Ascending aorta (tissue), 2 donors: Measurements from ENCODE around the gene MAPK8IP3. TPM values are rescaled to one million over a fixed set of nuclear protein-coding genes. Genes with fewer than 3 reads are reported as not detected.
A peak's percentile ranks its signal among the peaks of the same experiment; 100 is the strongest.

ENCODE experiments used
- DNase-seq, 2 donors: peaks; one replicate each; pipeline ENCODE4 v3.0.0-alpha.2; 2019; ENCODE audit warnings: low spot score in 2 of 2
- H3K27ac ChIP-seq, 2 donors: fragments of 200-600 bp; sonication (generic); one replicate each; pipeline ENCODE4 v1.5.1; 2016 to 2017; ENCODE audit warnings: mild to moderate bottlenecking in 1 of 2
- H3K27me3 ChIP-seq: fragments of 200-600 bp; sonication (generic); one replicate; pipeline ENCODE4 v1.5.1; 2017
- H3K36me3 ChIP-seq, 2 donors: fragments of 200-600 bp; sonication (generic); one replicate each; pipeline ENCODE4 v1.5.1; 2016
- H3K4me1 ChIP-seq, 2 donors: fragments of 200-600 bp; sonication (generic); one replicate each; pipeline ENCODE4 v1.5.1; 2016 to 2017; ENCODE audit warnings: mild to moderate bottlenecking in 1 of 2
- H3K4me3 ChIP-seq, 2 donors: fragments of 200-600 bp; sonication (generic); one replicate each; pipeline ENCODE4 v1.5.1; 2016 to 2017; ENCODE audit warnings: mild to moderate bottlenecking in 1 of 2
- H3K9me3 ChIP-seq, 2 donors: fragments of 200-600 bp; sonication (generic); one replicate each; pipeline ENCODE4 v1.5.1; 2016
- CTCF ChIP-seq, 3 experiments: fragments of 200-600 bp in 2 of 3; fragments of 450-650 bp in 1 of 3; sonication (generic) in 2 of 3; IDR thresholded peaks; one replicate each; pipeline ENCODE4 v1.5.1; 2016 to 2019; ENCODE audit warnings: antibody characterized with exemption in 3 of 3, mild to moderate bottlenecking in 1 of 3, moderate library complexity in 1 of 3
- intact Hi-C: fragments of 100-400 bp; cut with DNase I; formaldehyde crosslinking; loops from one replicate; pipeline ENCODE4 v1.15.1; 2023
- total RNA-seq: library from RNA; depleted of rRNA; stranded (reverse); fragments of >200 nt; gene quantifications from one replicate; pipeline ENCODE4 v1.1.0, GENCODE V29; 2016

Gene MAPK8IP3
- total RNA-seq, 1 donor from 2014 or later = 57.4 TPM

- peak in 1 of 2 donors; percentile 59 for DNase-seq
- Histone ChIP-seq H3K36me3 (peaks cover 37 to 48% of the 10 kb centered on the region in 2 donors), H3K27ac (no peak overlapping the region), H3K4me3 (no peak overlapping the region), H3K27me3 (no peaks in the 10 kb centered on the region), H3K4me1 (no peaks in the 10 kb centered on the region), H3K9me3 (no peaks in the 10 kb centered on the region)
- intact Hi-C loops = no loop called here
- no peak for TF ChIP-seq CTCF (IDR thresholded peaks at IDR 0.05)
Observed at GRCh38 chr16:1790611-1791255, 84.7 kb downstream of the MAPK8IP3 start.

- H3K27ac ChIP-seq = no peak overlapping the region
- no peak for DNase-seq
- intact Hi-C loops = no loop called here
- no peak for TF ChIP-seq CTCF (IDR thresholded peaks at IDR 0.05)
- no peaks in the 10 kb centered on the region for H3K4me1 ChIP-seq
- no peaks in the 10 kb centered on the region for H3K27me3 ChIP-seq
- peaks cover 37 to 41% of the 10 kb centered on the region in 2 donors for H3K36me3 ChIP-seq
- H3K9me3 ChIP-seq = no peaks in the 10 kb centered on the region
- H3K4me3 ChIP-seq = no peak overlapping the region
Observed at GRCh38 chr16:1791256-1791942, 85.4 kb downstream of the MAPK8IP3 start.

- H3K27me3 ChIP-seq = no peaks in the 10 kb centered on the region
- DNase-seq = no peak
- H3K4me3 ChIP-seq = no peak overlapping the region
- H3K4me1 ChIP-seq = no peaks in the 10 kb centered on the region
- no peak for TF ChIP-seq CTCF (IDR thresholded peaks at IDR 0.05)
- H3K36me3 ChIP-seq = peaks cover 31 to 33% of the 10 kb centered on the region in 2 donors
- H3K27ac ChIP-seq = no peak overlapping the region
- intact Hi-C loops = no loop called here
- H3K9me3 ChIP-seq = no peaks in the 10 kb centered on the region
Observed at GRCh38 chr16:1791943-1792812, 86.2 kb downstream of the MAPK8IP3 start.

- Histone ChIP-seq H3K4me3 (no peak overlapping the region), H3K27ac (no peak overlapping the region), H3K27me3 (no peaks in the 10 kb centered on the region), H3K9me3 (peaks cover 0 to 6% of the 10 kb centered on the region in 2 donors), H3K4me1 (no peaks in the 10 kb centered on the region), H3K36me3 (peaks cover 23 to 25% of the 10 kb centered on the region in 2 donors)
- intact Hi-C loops = no loop called here
- no peak for DNase-seq
- TF ChIP-seq CTCF (IDR thresholded peaks at IDR 0.05) = no peak
Observed at GRCh38 chr16:1792836-1793577, 87.0 kb downstream of the MAPK8IP3 start.

GRCh38 chr16:1793578-1794220, 87.7 kb downstream of the MAPK8IP3 start, which contains the start of gene IGFALS:
Gene IGFALS (minus strand): TSS chr16:1793705. CDS start chr16:1793652, 53 bp downstream.
- DNase-seq = no peak
- H3K27me3 ChIP-seq = no peaks in the 10 kb centered on the region
- no peak within 1 kb of the TSS for H3K27ac ChIP-seq
- H3K36me3 ChIP-seq = peaks cover 16 to 18% of the 10 kb centered on the region in 2 donors
- TF ChIP-seq CTCF (IDR thresholded peaks at IDR 0.05) = no peak
- intact Hi-C loops = no loop called here
- no peak within 1 kb of the TSS for H3K4me3 ChIP-seq
- H3K9me3 ChIP-seq = peaks cover 0 to 6% of the 10 kb centered on the region in 2 donors
- no peaks in the 10 kb centered on the region for H3K4me1 ChIP-seq
